Camera-type eye (tissue), 1 donor: ENCODE measurements around the gene CENPV. TPM values are rescaled to one million over a fixed set of nuclear protein-coding genes. Genes with fewer than 3 reads are reported as not detected.

Source experiments
- total RNA-seq: library from RNA; depleted of rRNA; stranded (reverse); fragments of >200 nt; gene quantifications from one replicate; pipeline ENCODE4 v1.2.3, GENCODE V29; 2014

CENPV gene
- total RNA-seq, result 64.7 TPM

DNA sequence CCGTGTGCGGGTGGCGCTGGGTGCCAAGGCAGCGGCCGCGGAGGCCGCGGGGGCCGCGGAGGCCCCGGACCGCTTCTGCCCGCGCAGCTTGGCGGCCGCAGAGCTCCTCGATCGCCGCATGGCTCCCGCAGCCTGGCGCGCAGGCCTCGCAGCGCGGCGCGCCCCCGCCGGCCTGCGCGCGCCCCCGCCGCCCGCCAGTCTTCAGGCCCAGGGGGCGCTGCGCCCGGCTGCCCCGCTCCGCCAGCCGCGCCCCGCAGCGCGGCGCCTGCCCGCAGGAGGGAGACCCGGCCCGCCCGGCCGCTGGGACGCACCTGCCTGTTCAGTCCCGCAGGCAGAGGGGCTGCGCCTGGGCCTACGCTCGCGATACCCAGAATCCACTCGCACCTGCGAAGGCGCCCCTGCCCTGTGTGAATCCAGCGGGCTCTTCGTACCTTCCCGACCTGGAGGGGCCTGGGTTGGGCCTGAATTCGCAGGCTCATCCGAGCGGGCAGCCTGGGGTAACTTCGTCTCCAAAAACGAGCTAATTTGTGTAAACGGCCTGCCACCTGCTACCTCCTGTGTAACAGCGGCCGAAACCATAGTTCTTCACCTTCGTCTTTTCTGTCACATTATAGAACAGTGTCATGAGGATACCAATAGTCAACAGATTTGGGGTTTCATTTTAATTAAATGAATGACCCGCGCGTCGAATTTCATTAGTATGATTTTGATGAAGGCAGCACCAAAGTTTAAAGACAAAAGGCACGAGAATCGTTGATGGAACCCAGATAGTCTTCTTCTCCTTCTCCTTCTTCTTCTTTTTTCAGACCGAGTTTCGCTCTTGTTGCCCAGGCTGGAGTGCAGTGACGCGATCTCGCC is at the start of gene CENPV:
Gene CENPV, minus strand, starts transcription at position 153 of the 858 bp plus-strand sequence. Its CDS starts 33 bp downstream, at position 120.

DNA sequence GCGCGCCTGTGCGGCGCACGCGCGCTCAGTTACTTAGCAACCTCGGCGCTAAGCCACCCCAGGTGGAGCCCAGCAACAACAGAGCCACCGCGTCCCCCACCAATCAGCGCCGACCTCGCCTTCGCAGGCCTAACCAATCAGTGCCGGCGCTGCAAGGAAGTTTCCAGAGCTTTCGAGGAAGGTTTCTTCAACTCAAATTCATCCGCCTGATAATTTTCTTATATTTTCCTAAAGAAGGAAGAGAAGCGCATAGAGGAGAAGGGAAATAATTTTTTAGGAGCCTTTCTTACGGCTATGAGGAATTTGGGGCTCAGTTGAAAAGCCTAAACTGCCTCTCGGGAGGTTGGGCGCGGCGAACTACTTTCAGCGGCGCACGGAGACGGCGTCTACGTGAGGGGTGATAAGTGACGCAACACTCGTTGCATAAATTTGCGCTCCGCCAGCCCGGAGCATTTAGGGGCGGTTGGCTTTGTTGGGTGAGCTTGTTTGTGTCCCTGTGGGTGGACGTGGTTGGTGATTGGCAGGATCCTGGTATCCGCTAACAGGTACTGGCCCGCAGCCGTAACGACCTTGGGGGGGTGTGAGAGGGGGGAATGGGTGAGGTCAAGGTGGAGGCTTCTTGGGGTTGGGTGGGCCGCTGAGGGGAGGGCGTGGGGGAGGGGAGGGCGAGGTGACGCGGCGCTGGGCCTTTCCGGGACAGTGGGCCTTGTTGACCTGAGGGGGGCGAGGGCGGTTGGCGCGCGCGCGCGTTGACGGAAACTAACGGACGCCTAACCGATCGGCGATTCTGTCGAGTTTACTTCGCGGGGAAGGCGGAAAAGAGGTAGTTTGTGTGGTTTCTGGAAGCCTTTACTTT is 27.6 kb upstream of the CENPV start, which contains the start of gene UBB:
Gene UBB, plus strand, starts transcription at position 452 of the 856 bp plus-strand sequence. CDS start 817 bp downstream, outside the sequence.

Other genes starting within 250 kb of the CENPV start
- gene NCOR1, start 137.9 kb downstream of the CENPV start, total RNA-seq, result 162 TPM
- gene PIGL, start 136.3 kb downstream of the CENPV start, total RNA-seq, result 53.2 TPM
- gene UBB, start 27.6 kb upstream of the CENPV start, total RNA-seq, result 1,029 TPM
- gene TRPV2, start 62.1 kb upstream of the CENPV start, total RNA-seq, result 11.9 TPM
- gene LRRC75A, start 138.7 kb upstream of the CENPV start, total RNA-seq, result 12.1 TPM
- 20.7 TPM for gene ZNF287, start 215.7 kb upstream of the CENPV start, total RNA-seq